ENCODE data around the gene PIGQ.

PIGQ gene

GRCh38 chr16:574021-574760 lies 4.4 kb downstream of the PIGQ start:
- no peak for DNase-seq (ENCODE audit: low read depth in 2 of 2)
- no peak overlapping the region for H3K4me3 ChIP-seq (replicated peaks in 1 of 2; ENCODE audit: low read depth in 2 of 2, low read length in 2 of 2)
- TF ChIP-seq CTCF (IDR thresholded peaks at IDR 0.05; ENCODE audit: low read depth, low read length) = no peak

GRCh38 chr16:575354-576196 lies 5.8 kb downstream of the PIGQ start:
- no peak overlapping the region for H3K4me3 ChIP-seq (replicated peaks in 1 of 2; ENCODE audit: low read depth in 2 of 2, low read length in 2 of 2)
- no peak for DNase-seq (ENCODE audit: low read depth in 2 of 2)
- TF ChIP-seq CTCF (IDR thresholded peaks at IDR 0.05; ENCODE audit: low read depth, low read length) = no peak

- DNase-seq (ENCODE audit: low read depth in 2 of 2) = no peak
- no peak overlapping the region for H3K4me3 ChIP-seq (replicated peaks in 1 of 2; ENCODE audit: low read depth in 2 of 2, low read length in 2 of 2)
- no peak for TF ChIP-seq CTCF (IDR thresholded peaks at IDR 0.05; ENCODE audit: low read depth, low read length)
Measured at GRCh38 chr16:576197-576822, 6.5 kb downstream of the PIGQ start.

GRCh38 chr16:576823-577201 lies 7.0 kb downstream of the PIGQ start:
- H3K4me3 ChIP-seq (replicated peaks in 1 of 2; ENCODE audit: low read depth in 2 of 2, low read length in 2 of 2) = no peak overlapping the region
- TF ChIP-seq CTCF (IDR thresholded peaks at IDR 0.05; ENCODE audit: low read depth, low read length) = no peak
- DNase-seq (ENCODE audit: low read depth in 2 of 2) = no peak

GRCh38 chr16:577796-578195 lies 8.0 kb downstream of the PIGQ start:
- H3K4me3 ChIP-seq (replicated peaks in 1 of 2; ENCODE audit: low read depth in 2 of 2, low read length in 2 of 2) = no peak overlapping the region
- no peak for DNase-seq (ENCODE audit: low read depth in 2 of 2)
- TF ChIP-seq CTCF (IDR thresholded peaks at IDR 0.05; ENCODE audit: low read depth, low read length) = no peak

- TF ChIP-seq CTCF (IDR thresholded peaks at IDR 0.05; ENCODE audit: low read depth, low read length) = no peak
- DNase-seq (ENCODE audit: low read depth in 2 of 2) = no peak
- H3K4me3 ChIP-seq (replicated peaks in 1 of 2; ENCODE audit: low read depth in 2 of 2, low read length in 2 of 2) = no peak overlapping the region
Measured at GRCh38 chr16:578232-578869, 8.6 kb downstream of the PIGQ start.

All from cardiac fibroblast (primary cell).